ENCODE data around the gene DEPDC4.
"Not testable (repeated sequence)": the region's sequence is repeated elsewhere in the genome, so short reads cannot be mapped to it uniquely, and the experiment has no call there.

GRCh38 chr12:100294366-100294765, 27.5 kb upstream of the DEPDC4 start:
- not testable (repeated sequence) for TF ChIP-seq CTCF (conservative IDR thresholded peaks at IDR 0.05 in 1 of 2, IDR thresholded peaks at IDR 0.05 in 1 of 2; ENCODE audit: extremely low read depth in 1 of 2, insufficient read depth in 1 of 2, low read depth in 1 of 2, low read length in 2 of 2); EZH2 (IDR thresholded peaks at IDR 0.05; ENCODE audit: borderline replicate concordance, low read length)
